Measurements from ENCODE around the gene GRM7. TPM values are rescaled to one million over a fixed set of nuclear protein-coding genes. Genes with fewer than 3 reads are reported as not detected.

Gene GRM7
- total and polyA plus RNA-seq, 2 donors (not counting 1 experiment from before 2014, with no cell fraction given): not detected

GRCh38 chr3:7025581-7026300 lies 164.8 kb downstream of the GRM7 start:
- Histone ChIP-seq H3K4me1 (ENCODE audit: control insufficient read depth in 2 of 2, insufficient read depth in 2 of 2, low read length in 2 of 2) (no peaks in the 10 kb centered on the region), H3K79me2 (ENCODE audit: control insufficient read depth, insufficient read depth, low read length) (no peaks in the 10 kb centered on the region), H3K4me2 (replicated peaks; ENCODE audit: low read depth, low read length, poor library complexity, severe bottlenecking) (no peak overlapping the region), H2AFZ (ENCODE audit: insufficient read depth, low read depth, low read length, poor library complexity, severe bottlenecking) (no peak overlapping the region), H3K27me3 (replicated peaks in 1 of 4; ENCODE audit: control extremely low read depth in 1 of 4, control insufficient read depth in 3 of 4, insufficient read depth in 4 of 4, low read length in 3 of 4) (no peaks in the 10 kb centered on the region), H3K4me3 (ENCODE audit: control extremely low read depth in 1 of 5, extremely low read depth in 1 of 5, insufficient read depth in 1 of 5, low read depth in 2 of 5, low read length in 4 of 5) (no peak overlapping the region), H3K9me3 (ENCODE audit: control extremely low read depth in 1 of 3, control insufficient read depth in 2 of 3, insufficient read depth in 1 of 3, low read length in 2 of 3) (peaks cover 0 to 2% (median 0%) of the 10 kb centered on the region in 3 donors), H3K27ac (ENCODE audit: low read length in 2 of 2) (no peak overlapping the region), H3K9ac (ENCODE audit: low read length) (no peak overlapping the region), H4K20me1 (ENCODE audit: control insufficient read depth, insufficient read depth, low read length, poor library complexity, severe bottlenecking) (no peaks in the 10 kb centered on the region), H3K36me3 (replicated peaks in 1 of 2; ENCODE audit: control extremely low read depth in 1 of 2, control insufficient read depth in 1 of 2, extremely low read depth in 1 of 2, insufficient read depth in 2 of 2, low read length in 1 of 2) (no peaks in the 10 kb centered on the region)
- Mint-ChIP-seq H3K4me1 (no peaks in the 10 kb centered on the region), H3K4me3 (no peak overlapping the region), H3K27me3 (no peaks in the 10 kb centered on the region), H3K9me3 (ENCODE audit: insufficient read depth) (peaks cover 5% of the 10 kb centered on the region), H3K27ac (no peak overlapping the region)
- DNase-seq (no peak), ATAC-seq (ENCODE audit: low read depth) (no peak)
- 57% methylated on average over 2 of the region's 3 CpGs for WGBS (ENCODE audit: insufficient coverage)
- ChIA-PET POLR2A (no interaction called here), CTCF (no interaction called here)
- TF ChIP-seq EZH2 (IDR thresholded peaks at IDR 0.05; ENCODE audit: borderline replicate concordance, insufficient read depth, low read depth, low read length, poor library complexity, severe bottlenecking): no peak
- TF ChIP-seq, protein P1, sequence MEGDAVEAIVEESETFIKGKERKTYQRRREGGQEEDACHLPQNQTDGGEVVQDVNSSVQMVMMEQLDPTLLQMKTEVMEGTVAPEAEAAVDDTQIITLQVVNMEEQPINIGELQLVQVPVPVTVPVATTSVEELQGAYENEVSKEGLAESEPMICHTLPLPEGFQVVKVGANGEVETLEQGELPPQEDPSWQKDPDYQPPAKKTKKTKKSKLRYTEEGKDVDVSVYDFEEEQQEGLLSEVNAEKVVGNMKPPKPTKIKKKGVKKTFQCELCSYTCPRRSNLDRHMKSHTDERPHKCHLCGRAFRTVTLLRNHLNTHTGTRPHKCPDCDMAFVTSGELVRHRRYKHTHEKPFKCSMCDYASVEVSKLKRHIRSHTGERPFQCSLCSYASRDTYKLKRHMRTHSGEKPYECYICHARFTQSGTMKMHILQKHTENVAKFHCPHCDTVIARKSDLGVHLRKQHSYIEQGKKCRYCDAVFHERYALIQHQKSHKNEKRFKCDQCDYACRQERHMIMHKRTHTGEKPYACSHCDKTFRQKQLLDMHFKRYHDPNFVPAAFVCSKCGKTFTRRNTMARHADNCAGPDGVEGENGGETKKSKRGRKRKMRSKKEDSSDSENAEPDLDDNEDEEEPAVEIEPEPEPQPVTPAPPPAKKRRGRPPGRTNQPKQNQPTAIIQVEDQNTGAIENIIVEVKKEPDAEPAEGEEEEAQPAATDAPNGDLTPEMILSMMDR (IDR thresholded peaks at IDR 0.05): no peak
- intact Hi-C loops (cut with micrococcal nuclease): no loop called here

GRCh38 chr3:7029562-7029961 lies 168.6 kb downstream of the GRM7 start:
- Histone ChIP-seq H3K79me2 (ENCODE audit: control insufficient read depth, insufficient read depth, low read length) (no peaks in the 10 kb centered on the region), H3K27ac (ENCODE audit: low read length in 2 of 2) (no peak overlapping the region), H3K4me2 (replicated peaks; ENCODE audit: low read depth, low read length, poor library complexity, severe bottlenecking) (no peak overlapping the region), H3K9me3 (ENCODE audit: control extremely low read depth in 1 of 3, control insufficient read depth in 2 of 3, insufficient read depth in 1 of 3, low read length in 2 of 3) (peaks cover 0 to 2% (median 0%) of the 10 kb centered on the region in 3 donors), H4K20me1 (ENCODE audit: control insufficient read depth, insufficient read depth, low read length, poor library complexity, severe bottlenecking) (no peaks in the 10 kb centered on the region), H3K9ac (ENCODE audit: low read length) (no peak overlapping the region), H3K36me3 (replicated peaks in 1 of 2; ENCODE audit: control extremely low read depth in 1 of 2, control insufficient read depth in 1 of 2, extremely low read depth in 1 of 2, insufficient read depth in 2 of 2, low read length in 1 of 2) (no peaks in the 10 kb centered on the region), H3K27me3 (replicated peaks in 1 of 4; ENCODE audit: control extremely low read depth in 1 of 4, control insufficient read depth in 3 of 4, insufficient read depth in 4 of 4, low read length in 3 of 4) (no peaks in the 10 kb centered on the region), H2AFZ (ENCODE audit: insufficient read depth, low read depth, low read length, poor library complexity, severe bottlenecking) (no peak overlapping the region), H3K4me3 (ENCODE audit: control extremely low read depth in 1 of 5, extremely low read depth in 1 of 5, insufficient read depth in 1 of 5, low read depth in 2 of 5, low read length in 4 of 5) (no peak overlapping the region), H3K4me1 (ENCODE audit: control insufficient read depth in 2 of 2, insufficient read depth in 2 of 2, low read length in 2 of 2) (no peaks in the 10 kb centered on the region)
- CTCF ChIA-PET: no interaction called here
- intact Hi-C loops (cut with micrococcal nuclease): no loop called here
- no peaks in the 10 kb centered on the region for H3K27me3 Mint-ChIP-seq
- 80% methylated on average over 1 of the region's 3 CpGs for WGBS (ENCODE audit: insufficient coverage)
- TF ChIP-seq, protein P1 (IDR thresholded peaks at IDR 0.05): no peak
- no peak for TF ChIP-seq EZH2 (IDR thresholded peaks at IDR 0.05; ENCODE audit: borderline replicate concordance, insufficient read depth, low read depth, low read length, poor library complexity, severe bottlenecking)
- no peaks in the 10 kb centered on the region for H3K9me3 Mint-ChIP-seq (ENCODE audit: insufficient read depth)
- no peak for ATAC-seq (ENCODE audit: low read depth)
- H3K27ac Mint-ChIP-seq: no peak overlapping the region
- DNase-seq: no peak
- no peak overlapping the region for H3K4me3 Mint-ChIP-seq
- H3K4me1 Mint-ChIP-seq: no peaks in the 10 kb centered on the region
- POLR2A ChIA-PET: no interaction called here
